Raji (cell line): ENCODE measurements around the gene KAT8.

Experiments
- POLR2A ChIP-seq: IDR thresholded peaks from 2 replicates; pipeline ENCODE4 v1.6.1; 2011; ENCODE audit warnings: low read depth, low read length, control low read depth; ENCODE audit not compliant: insufficient read depth

The KAT8 gene

DNA sequence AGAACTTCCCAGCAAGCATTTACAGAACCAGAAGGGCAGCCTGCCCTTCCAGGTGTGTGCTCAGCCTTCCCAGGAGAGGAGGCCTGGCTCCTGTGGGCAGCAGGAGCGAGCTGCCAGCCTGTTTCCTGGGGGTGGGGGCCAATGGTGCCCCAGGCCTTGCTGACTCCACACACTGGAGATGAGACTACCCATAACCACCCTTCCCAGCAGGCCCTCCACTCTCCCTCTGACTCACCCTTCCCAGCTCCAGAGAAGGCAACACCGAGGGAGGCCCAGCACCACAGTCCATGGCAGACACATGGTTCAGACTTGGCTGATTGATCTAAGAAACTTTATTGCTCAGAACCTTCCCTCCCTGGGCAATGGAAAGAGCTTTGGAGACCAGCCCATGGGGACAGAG is 26.9 kb upstream of the KAT8 start:
- no peak for TF ChIP-seq POLR2A

GRCh38 chr16:31092330-31092729 is 25.1 kb upstream of the KAT8 start:
- no peak for TF ChIP-seq POLR2A

GRCh38 chr16:31093132-31093703 is 24.2 kb upstream of the KAT8 start:
- no peak for TF ChIP-seq POLR2A

- no peak for TF ChIP-seq POLR2A
These were observed 23.4 kb upstream of the KAT8 start for GRCh38 chr16:31094088-31094423.

GRCh38 chr16:31094424-31095120 is 22.9 kb upstream of the KAT8 start, which contains the start of gene VKORC1:
TSS of gene VKORC1 (minus strand) at chr16:31094797. CDS start at chr16:31094729, 68 bp downstream.
- peak; percentile 67 for TF ChIP-seq POLR2A

GRCh38 chr16:31099860-31100638 is 17.4 kb upstream of the KAT8 start:
- no peak for TF ChIP-seq POLR2A

- TF ChIP-seq POLR2A: peak; percentile 57
These were observed 11.7 kb upstream of the KAT8 start for GRCh38 chr16:31105677-31106213.

GRCh38 chr16:31106509-31107464 is 10.7 kb upstream of the KAT8 start:
- TF ChIP-seq POLR2A: no peak

DNA sequence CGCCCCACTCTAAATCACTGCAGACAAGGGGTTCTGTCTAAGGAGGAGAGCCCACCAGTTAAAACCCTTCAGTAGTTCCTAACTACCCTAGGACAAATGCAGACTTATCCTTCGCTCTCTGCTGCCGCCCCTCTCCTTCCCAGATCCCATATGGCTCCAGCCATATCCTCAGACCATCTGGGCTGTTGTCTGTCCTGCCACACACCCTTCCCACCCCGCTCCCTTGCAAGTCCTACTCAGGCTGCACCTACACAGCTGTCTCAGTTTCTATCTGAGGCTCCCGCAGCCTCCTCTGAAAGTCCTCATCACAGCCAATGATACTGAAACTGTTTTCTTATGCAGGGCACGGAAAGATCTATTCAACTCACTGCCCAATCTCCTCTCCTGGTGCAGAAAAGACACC is 10.0 kb upstream of the KAT8 start:
- TF ChIP-seq POLR2A: no peak

- TF ChIP-seq POLR2A: peak; percentile 84
These were observed 9.2 kb upstream of the KAT8 start, which contains the start of gene BCKDK for GRCh38 chr16:31108035-31108793. TSS of gene BCKDK (plus strand) at chr16:31108386. CDS start at chr16:31109224, 838 bp downstream.

GRCh38 chr16:31108794-31109558 is 8.5 kb upstream of the KAT8 start:
- TF ChIP-seq POLR2A: no peak

DNA sequence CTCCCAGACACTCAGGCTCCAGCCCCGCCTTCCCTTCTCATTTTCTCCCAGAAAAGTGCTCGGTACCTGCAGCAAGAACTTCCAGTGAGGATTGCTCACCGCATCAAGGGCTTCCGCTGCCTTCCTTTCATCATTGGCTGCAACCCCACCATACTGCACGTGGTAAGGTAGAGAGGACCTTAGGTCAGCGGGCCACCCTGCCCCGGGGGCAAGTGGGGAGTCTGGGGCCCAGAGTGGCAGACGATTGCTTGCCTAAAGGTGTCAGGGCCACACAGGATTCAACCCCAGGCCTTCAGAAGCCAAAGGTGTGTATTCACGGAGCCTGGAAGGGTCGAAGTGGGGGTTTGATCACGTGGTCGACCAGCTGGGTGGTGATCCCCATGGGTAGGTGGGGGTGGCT is 7.8 kb upstream of the KAT8 start:
- TF ChIP-seq POLR2A: no peak

DNA sequence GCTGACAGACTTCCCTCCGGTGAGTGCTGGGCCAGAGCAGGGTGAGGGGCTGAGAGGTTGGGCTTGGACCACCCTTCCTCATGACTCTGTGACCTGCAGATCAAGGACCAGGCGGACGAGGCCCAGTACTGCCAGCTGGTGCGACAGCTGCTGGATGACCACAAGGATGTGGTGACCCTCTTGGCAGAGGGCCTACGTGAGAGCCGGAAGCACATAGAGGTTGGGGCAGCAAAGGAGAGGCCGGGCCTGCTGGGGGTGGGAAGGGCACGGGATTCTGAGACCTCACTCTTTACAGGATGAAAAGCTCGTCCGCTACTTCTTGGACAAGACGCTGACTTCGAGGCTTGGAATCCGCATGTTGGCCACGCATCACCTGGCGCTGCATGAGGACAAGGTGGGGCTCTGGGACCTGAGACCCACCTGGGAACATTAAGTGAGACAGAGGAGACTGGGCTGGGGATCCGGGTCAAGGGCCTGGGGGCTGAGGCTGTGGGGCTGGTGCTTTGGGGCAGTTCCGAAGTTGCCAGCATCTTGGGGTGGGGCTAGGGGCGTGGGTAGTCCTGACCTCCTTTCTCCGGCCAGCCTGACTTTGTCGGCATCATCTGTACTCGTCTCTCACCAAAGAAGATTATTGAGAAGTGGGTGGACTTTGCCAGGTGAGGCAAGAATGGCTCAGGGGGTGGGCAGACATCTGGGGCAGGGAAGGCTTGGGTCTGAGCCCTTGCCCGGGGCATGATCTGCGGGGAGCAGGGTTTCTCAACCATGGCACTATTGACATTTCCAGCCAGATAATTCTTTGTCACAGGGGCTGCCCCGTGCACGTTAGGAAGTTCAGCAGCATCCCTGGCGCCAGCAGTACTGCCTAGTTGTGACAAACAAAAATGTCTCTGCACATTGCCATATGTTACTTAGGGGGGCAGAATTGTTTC is 7.1 kb upstream of the KAT8 start:
- TF ChIP-seq POLR2A: no peak
